NOMO-1 treated with DMSO at 0.1 percent for 48 hours (cell line): Measurements from ENCODE around the gene PGR.
A peak's percentile ranks its signal among the peaks of the same experiment; 100 is the strongest.
"Not testable (repeated sequence)": the region's sequence is repeated elsewhere in the genome, so short reads cannot be mapped to it uniquely, and the experiment has no call there.

ENCODE experiments used
- DNase-seq: peaks from one replicate; lab custom pipeline; 2025; ENCODE audit not compliant: unreplicated experiment; lab: John Stamatoyannopoulos, UW

Gene PGR

DNA sequence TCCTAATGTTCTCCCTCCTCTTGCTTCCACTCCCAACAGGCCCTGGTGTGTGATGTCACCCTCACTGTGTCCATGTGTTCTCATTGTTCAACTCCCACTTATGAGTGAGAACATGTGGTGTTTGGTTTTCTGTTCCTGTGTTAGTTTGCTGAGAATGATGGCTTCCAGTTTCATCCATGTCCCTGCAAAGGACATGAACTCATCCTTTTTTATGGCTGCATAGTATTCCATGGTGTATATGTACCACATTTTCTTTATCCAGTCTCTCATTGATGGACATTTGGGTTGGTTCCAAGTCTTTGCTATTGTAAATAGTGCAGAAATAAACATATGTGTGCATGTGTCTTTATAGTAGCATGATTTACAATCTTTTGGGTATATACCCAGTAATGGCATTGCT is 115.9 kb downstream of the PGR start:
- not testable (repeated sequence) for DNase-seq

DNA sequence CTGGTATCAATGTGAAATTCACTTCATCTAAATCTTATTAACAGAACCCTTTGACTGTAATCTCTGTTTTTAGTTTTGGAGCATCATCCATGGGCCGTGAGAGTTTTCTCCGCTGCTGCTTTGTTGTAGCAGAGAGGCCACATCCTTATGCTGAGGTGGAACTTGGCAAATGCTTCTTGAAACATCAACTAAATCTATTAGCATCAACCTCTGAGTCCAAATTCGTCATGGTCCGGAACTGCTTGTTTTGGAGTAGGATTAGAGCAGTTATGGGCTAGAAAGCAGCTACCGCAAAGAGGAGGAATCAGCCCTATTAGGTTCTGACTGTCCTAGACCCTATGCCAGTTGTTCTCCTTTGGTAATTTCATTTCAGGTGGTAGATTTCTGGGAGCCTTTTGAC is 117.7 kb downstream of the PGR start:
- DNase-seq = no peak

DNA sequence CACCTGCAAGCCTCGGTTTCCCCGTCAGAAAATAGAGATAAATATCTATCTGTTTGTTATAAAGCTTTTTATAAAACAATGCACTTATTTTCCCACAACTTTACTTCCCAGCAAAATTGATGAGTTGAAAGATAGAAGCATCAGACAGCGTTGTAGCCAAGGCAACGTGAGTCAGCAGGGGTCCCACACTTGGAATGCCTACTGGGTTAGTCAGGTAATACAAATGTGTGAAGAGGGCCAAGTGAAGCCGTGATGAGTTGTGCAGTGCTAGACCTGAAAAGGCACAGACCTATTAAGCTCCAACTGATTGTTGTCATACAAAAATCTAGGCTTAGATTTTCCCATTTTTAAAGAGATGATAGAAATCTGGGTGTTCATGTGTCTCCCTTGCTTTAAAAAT is 118.7 kb downstream of the PGR start:
- DNase-seq = no peak

DNA sequence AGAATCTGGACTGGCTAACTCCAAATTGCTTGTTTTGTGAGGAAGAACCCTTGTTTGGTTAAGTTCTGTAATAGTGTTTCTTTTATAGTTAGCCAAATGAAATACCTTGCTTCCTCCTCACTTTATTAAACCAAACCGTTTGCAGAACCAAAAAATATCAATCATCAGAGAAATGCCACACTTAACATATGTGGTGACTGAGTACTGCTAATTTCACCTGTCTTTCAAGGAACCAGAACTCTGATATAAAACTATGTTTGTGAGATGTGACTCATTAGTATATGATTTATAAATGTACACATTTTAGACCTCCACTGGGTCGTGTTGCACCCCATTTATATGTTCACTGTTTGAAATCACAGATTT is 119.9 kb downstream of the PGR start:
- no peak for DNase-seq

DNA sequence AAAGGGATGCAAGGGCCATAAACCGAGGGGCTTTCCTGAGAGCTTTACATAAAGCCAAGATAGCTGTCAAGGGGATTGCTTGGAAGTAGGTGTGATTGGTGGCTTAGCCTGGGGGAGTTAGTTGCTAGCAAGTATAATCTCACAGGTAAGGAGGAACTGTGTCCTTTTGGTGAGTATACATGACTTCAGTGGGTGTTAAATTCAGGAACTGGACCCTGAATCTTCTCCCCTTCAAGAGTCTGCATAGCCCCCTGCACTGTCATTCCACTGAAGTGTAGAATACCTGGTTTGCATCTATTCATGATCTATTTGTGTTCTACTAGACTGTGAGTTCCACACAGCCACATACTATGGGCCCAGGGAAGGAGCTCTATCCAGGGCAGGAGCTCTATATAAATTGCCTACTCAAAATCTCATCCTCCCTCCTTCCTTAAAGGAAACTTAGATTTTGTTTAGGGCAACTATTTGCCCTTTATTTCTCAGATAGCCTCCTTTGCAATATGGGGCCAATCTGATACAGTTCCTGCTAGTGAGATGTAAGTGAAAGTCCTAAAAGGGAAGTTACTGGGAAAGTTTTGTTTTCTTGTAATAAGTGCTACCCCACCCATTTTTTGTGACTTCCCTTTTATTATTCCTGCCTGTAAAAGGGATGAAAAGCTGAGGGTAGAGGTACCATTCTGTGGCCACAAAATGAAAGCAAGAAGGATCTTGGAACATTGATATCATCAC is 120.5 kb downstream of the PGR start:
- peak; percentile 68 for DNase-seq

DNA sequence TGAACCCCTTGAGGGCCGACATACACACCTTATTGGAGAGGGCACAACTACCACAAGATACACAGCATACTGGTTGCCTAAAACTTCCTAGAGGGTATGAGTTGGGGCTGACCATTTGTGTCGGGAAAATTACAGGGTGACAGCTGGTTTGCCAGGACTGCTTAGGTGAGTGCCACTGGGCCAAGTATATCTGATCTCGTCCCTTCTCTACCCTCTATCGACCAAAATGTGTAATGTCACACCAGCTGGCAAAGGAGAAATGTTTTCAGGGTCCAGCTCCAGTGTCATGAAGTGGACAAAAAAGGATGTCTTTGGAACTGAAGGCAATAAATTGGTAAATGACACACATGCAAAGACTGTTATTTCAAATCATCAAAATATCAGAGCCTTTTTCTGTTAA is 126.1 kb downstream of the PGR start:
- DNase-seq = no peak

DNA sequence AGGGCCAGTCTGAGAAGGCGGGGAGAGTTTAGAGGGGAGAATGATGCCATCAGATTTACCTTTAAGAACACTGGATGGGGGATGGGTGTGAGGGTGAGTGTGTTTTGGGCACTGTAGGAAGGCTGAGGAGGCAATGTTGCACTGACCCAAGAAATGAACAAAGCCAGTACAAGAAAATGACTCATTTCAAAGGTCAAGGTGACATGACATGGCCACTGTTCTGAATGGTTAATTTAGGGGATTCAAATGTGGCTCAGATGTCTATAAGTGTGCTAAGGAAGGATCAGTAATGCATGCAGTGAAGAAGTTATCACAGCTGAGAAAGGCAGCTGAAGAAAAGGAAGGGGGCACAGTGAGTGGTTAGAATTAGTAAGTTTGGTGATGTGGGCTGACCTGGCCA is 129.9 kb downstream of the PGR start:
- DNase-seq = no peak

DNA sequence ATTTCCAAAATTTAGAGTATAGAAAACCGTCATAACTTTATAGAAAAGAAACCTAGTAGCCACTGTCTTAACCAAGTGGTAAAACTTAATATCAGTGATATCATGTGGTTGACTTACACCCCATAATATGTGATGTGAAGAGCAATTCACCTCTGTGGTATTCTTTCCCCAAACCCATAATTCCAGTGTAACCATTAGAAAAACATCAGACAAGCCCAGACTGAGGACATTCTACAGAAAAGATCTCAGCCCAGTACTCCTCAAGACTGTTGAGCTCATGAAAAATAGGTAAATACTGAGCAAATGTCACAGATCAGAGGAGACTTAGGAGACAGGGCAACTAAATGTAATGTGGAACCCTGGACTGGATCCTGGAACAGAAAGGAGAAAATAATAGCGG is 134.6 kb downstream of the PGR start:
- no peak for DNase-seq

DNA sequence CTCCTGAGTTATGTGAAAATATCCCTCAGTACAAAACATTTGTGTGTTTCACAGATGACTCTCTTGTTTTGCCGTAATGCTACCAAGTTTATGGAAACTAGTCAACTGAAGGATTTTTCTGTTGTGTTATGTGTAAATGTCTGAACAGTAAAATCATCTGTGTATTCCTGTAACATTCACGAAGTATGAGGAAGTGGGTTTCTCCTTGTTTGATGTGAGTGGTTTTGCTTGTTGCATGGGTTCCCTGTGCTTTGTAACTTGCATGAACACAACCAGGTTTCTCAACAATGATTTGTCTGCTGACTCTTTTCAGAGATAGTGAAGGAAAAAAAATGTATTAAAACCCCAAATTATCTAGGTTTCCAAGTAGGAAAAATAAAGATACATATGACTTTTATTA is 138.1 kb downstream of the PGR start:
- no peak for DNase-seq

DNA sequence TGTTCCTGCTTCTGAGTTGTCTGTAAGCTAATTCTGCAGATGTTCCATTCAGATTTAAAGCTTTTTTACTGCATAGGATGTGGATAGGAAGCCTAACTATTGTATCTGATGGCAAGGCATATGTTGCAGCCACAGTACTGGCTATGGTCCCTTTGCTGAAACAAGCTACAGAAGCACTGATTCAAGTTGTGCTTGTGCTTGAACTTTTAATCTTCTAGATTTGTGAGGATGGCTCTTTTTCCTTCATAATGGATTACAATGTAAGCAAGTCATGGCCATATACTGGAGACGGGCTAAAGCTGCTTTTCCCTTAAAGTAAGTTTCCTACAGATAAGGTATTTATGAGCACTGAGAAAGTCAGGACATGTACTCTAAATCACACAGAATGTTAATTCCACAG is 138.7 kb downstream of the PGR start:
- no peak for DNase-seq

DNA sequence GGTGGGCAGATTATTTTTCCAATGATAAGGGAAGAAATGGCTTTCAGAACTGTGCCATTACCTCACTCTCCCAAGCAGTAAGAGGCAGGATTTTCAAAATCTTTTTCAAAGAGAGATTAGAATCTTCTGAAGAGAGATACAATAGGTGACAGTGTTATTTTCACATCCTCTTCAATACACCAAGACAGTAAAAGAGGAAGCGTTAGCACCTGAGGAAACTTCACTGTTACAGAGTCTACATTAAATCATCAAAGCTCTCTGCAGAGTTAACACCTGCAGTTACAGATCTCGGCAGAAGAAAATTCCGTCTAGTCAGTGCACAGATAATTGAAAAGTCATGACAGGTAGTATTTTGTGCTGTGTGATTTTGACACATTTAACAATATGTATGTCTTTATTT is 144.9 kb downstream of the PGR start:
- DNase-seq = no peak

DNA sequence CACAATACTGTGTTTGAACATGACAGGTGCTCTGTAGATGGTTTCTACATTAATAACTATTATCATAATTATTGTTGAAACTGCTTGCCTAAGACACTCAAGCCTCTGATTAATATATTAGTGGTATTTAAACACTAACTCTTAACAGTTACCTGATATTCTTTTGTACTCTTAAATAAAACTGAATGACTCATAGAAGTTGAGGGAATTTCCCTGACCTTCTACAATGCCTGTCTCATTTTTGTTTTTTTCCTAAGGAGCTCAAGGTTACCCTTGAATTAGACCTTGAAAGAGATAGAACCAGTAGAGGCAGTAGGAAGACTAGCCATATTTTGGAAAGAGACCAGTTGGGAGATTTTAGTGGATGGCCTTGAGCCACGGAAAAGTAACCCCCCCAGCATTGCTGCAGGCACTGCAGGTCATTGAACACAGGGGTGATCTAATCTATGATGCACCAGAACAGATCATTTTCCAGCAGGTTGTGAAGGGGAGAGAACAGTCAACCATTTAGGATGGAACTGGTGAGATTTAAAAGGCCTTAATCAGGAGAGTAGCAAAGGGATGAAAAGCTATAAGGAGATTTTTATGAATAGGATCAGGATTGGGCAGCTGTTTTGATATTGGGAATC is 148.3 kb downstream of the PGR start:
- no peak for DNase-seq

DNA sequence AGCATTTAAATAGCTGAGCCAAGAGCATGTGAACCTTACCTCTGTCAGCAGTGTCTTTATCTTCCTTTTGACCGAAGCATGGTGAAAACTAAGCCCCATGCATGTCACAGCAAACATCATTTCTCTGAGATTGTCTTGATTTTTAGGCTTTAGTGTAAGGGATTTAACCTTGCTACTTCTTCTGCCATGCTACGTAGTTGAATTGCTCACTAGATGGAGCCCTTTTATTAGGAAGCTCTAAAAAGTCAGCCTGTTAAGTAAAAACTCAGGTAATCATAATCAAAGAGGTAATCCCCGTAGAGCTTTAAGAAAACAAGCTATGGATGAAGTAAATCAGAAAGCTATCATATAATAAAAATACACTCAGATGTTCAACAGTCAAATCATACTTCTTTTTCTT is 149.5 kb downstream of the PGR start:
- DNase-seq = no peak
